ENCODE measurements around the gene PHEX.

- TF ChIP-seq CTCF (IDR thresholded peaks at IDR 0.05) (no peak), POLR2A (IDR thresholded peaks at IDR 0.05) (no peak)
Observed at GRCh38 chrX:22177950-22178515, 145.9 kb downstream of the PHEX start.
